GM18505 (cell line): Measurements from ENCODE around the gene GPRIN2.
"Not testable (repeated sequence)": the region's sequence is repeated elsewhere in the genome, so short reads cannot be mapped to it uniquely, and the experiment has no call there.

Experiments used
- ATAC-seq: cut with Tn5 transposase; IDR thresholded peaks from one replicate; pipeline ENCODE4 v1.9.1; 2021; ENCODE audit not compliant: unreplicated experiment
- POLR2A ChIP-seq: IDR thresholded peaks from 4 replicates; pipeline ENCODE4 v1.6.1; 2011; ENCODE audit warnings: borderline replicate concordance; ENCODE audit not compliant: insufficient read depth, insufficient read length; ENCODE audit errors: extremely low read depth

GPRIN2 gene

DNA sequence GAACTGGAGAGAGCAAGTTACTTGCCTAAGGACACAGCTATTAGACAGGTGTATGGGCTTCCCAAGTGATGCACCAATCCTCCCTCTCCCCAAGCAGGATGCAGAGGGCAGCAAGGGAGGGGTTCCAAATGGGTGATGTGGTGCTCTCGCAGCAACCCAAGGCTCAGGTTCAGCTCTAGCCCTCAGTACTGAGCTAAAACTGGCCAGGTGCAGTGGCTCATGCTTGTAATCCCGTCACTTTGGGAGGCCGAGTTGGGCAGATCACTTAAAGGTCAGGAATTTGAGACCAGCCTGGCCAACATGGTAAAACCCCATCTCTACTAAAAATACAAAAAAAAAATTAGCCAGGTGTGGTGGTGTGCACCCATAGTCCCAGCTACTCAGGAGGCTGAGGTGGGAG is 40.7 kb downstream of the GPRIN2 start:
- no peak for ATAC-seq
- TF ChIP-seq POLR2A: no peak

DNA sequence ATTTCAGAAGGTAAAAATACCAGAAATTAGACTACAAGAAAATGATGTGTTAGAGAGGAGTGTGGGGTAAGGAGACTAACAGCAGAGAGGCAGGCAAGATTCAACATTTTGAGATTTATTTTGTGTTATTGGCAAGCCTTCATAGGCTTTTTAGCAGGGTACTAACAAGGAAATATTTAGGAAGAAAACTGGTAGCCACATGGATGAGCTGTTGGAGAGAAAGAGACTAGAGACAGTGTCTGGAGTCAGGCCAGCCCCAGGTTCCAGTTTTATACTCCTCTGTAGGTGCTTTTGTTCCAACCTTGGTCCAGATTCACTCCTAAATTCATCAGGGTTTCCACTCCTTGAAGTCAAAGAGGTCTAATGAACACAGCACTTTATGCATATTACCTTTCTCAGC is 41.1 kb downstream of the GPRIN2 start:
- TF ChIP-seq POLR2A: no peak
- ATAC-seq: no peak

DNA sequence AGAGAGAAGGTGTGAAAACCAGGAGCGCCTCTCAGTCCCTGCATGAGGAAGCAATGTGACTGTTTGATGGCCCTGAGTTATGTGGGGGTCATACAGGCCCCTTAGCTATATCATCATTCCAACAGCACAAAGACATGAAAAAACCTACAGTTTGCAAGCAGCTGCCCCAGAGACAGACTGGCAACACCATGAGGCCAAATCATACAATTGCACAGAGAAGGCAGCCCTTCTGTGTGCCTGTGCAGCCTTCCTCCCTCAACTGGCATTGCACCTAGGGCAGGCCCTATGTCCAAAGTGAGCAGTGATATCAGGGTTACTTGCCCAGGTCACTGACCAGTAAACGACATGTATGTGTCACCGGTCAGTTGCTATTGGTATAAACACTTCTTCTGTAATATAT is 41.6 kb downstream of the GPRIN2 start:
- ATAC-seq: no peak
- TF ChIP-seq POLR2A: no peak

- TF ChIP-seq POLR2A: no peak
- ATAC-seq: no peak
These were observed 42.0 kb downstream of the GPRIN2 start for GRCh38 chr10:46514431-46514861.

- ATAC-seq: not testable (repeated sequence)
These were observed 43.1 kb downstream of the GPRIN2 start for GRCh38 chr10:46513333-46513732.

- ATAC-seq: not testable (repeated sequence)
These were observed 43.7 kb downstream of the GPRIN2 start for GRCh38 chr10:46512725-46513124.

GRCh38 chr10:46512002-46512401 is 44.5 kb downstream of the GPRIN2 start:
- not testable (repeated sequence) for ATAC-seq
